GM18870 (cell line): ENCODE data around the gene IL13.
"Not testable (repeated sequence)": the region's sequence is repeated elsewhere in the genome, so short reads cannot be mapped to it uniquely, and the experiment has no call there.

Experiments used
- ATAC-seq: cut with Tn5 transposase; IDR thresholded peaks from one replicate; pipeline ENCODE4 v1.9.1; 2021; ENCODE audit warnings: moderate library complexity; ENCODE audit not compliant: unreplicated experiment

The IL13 gene

DNA sequence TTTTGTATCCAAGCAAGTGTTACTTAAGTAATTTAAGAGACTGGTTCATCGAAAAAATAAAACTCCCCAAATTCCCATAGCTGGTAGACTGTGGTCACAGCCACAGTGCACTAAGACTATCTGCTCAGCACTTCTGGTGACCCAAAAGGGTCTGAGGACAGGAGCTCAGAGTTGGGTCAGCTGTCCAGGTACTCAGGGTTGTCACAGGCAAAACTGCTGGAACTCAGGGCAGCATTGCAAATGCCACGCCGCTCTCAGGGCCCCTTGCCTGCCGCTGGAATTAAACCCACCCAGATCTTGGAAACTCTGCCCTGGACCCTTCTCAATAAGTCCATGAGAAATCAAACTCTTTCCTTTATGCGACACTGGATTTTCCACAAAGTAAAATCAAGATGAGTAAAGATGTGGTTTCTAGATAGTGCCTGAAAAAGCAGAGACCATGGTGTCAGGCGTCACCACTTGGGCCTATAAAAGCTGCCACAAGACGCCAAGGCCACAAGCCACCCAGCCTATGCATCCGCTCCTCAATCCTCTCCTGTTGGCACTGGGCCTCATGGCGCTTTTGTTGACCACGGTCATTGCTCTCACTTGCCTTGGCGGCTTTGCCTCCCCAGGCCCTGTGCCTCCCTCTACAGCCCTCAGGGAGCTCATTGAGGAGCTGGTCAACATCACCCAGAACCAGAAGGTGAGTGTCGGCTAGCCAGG lies at the start of gene IL13:
Gene IL13 (plus strand): TSS at position 498 of the 705 bp plus-strand sequence. CDS start 14 bp downstream, at position 512.
- no peak for ATAC-seq

- no peak for ATAC-seq
Measured at GRCh38 chr5:132611965-132612364, 46.0 kb upstream of the IL13 start.

GRCh38 chr5:132612846-132613245 lies 45.1 kb upstream of the IL13 start:
- ATAC-seq = no peak

GRCh38 chr5:132621699-132622098 lies 36.3 kb upstream of the IL13 start:
- no peak for ATAC-seq

DNA sequence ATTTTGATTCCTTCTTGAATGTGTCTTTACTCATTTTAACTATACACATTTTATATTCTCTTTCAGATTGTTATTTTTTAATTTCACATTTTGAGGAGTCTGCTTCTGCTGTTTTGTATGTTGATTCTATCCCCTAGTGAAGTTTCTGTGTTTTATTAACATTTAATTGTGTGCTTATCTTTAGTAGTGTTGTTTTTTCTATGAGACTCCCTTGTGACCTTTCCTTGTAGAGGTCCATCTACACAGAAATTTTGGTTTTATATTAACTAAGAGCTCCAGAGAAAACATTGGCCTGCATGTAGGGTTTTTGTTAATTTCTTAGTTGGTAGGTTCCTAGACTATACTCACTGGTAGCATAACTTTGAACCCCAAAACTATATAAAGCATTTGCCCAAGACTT lies 35.4 kb upstream of the IL13 start:
- ATAC-seq = no peak

DNA sequence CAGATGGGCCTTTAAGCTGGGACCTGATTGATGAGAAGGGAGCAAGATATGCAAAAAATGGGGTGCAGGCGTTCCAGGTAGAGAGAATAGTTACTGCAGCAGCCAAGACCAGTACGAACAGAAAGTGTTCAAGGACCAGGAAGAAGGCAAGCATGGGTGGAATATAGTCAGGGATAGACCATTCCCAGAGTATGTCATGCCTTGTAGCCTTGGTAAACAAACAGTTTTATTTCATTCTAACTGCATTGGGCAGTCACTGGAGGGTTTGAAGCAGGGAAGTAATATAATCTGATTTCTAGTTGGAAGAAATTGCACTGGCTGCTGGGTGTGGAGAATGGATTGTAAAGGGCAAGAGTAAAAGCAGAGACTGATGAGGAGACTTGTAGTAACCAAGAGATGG lies 30.5 kb upstream of the IL13 start:
- ATAC-seq = no peak

GRCh38 chr5:132628814-132629213 lies 29.2 kb upstream of the IL13 start:
- no peak for ATAC-seq

DNA sequence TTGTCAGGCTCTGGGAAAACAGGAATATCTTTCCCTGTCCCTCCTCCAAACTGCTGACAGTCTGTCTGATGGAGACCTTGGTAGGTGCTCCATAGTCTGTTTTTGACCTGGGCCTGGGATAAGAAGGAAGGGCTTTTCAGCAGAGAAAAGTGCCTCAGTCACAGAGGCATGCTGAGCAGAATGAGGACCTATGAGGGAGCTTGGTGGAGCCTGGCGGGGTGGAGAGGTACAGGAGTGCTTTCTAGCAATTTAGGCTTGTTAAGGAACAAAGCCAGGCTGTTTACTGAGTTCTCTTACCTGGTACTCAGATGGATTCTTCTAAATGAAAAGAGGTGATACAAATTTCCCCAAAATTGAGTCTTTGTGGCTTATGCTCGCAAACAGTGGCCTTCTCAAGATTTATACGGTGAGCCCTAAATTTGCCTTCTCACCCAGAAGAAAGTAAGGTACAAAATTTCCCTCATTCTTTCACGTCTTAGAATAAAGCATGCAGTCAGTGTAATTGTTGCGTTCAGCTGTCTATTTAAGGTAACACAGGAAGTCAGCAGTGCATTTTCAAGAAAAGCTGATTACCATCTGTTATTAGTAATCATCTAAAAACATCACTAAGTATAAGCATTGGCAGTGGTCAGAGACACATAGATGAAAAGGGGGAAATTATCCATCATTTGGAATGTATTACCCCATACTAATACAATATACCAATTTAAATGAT lies 28.6 kb upstream of the IL13 start:
- ATAC-seq = no peak

DNA sequence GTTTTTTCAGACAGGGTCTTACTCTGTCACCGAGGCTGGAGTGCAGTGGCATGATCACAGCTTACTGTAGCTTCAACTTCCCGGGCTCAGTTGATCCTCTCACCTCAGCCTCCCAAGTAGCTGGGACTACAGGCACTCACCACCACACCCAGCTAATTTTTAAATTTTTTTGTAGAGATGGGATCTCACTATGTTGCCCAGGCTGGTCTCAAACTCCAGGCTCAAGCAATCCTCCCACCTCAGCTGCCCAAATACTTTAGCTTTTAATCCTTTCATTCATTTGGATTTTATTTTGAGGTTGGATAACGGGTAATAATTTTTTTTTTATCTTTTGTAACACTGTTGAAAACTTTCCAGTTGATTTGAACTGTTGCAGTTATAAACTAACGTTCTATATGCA lies 24.4 kb upstream of the IL13 start:
- ATAC-seq = not testable (repeated sequence)

DNA sequence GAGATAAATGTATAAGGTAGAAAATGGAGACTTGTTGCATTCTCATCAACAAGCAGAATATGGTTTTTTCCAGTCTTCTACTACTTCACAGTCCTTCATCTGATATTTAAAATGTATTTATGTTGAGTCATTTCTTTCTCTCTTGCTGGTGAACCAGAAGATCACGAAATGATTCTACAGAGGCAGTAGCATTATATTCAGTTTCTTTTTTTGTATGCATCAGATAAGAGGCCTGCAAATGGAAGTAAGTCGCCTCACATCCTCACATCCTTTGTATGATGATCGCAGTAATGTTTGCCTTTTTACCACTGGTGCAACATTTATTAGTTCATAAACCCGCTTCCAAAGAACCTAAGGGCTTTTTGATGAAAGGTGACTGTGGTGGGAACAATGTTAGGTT lies 22.1 kb upstream of the IL13 start:
- ATAC-seq = peak; percentile 56

- ATAC-seq = no peak
Measured at GRCh38 chr5:132637241-132637640, 20.7 kb upstream of the IL13 start.

DNA sequence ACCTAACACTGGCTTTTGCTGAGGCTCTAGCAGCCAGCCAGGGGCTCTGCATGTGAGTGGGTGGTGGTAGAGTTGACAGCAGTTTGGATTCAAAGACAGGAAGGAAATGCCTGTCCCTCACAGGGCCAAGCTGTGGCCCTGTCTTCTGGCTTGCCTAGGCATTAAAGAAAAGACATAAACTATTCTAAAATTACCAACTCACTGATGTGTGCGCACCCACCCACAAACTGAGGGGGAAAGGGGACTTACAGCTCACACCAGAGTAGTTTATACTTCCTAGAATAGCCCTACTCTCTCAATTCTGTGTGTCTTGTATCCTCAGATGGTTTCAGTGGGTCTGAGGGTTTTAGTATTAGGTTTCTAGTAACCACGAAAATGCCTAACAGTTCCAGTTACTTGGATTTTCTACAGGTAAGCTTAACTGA lies 18.3 kb upstream of the IL13 start:
- peak; percentile 70 for ATAC-seq

DNA sequence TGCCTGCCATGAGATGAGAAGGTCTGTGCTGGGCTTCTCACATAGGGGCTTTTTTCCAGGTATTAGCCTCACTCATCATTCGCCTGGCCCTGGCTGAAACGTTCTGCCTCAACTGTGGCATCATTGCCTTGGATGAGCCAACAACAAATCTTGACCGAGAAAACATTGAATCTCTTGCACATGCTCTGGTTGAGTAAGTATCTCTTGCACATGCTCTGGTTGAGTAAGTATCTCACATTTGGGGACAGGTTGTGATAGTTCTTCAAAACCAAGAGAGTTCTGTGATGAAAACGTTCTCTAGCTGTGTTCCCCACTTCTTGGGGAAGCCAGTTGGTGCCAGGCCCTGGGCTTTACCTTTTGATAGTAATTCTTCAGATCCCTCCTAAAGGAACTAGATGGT lies 17.4 kb upstream of the IL13 start:
- ATAC-seq = no peak

- ATAC-seq = no peak
Measured at GRCh38 chr5:132641241-132641723, 16.7 kb upstream of the IL13 start.

- ATAC-seq = no peak
Measured at GRCh38 chr5:132641841-132642240, 16.1 kb upstream of the IL13 start.

GRCh38 chr5:132644177-132644576 lies 13.8 kb upstream of the IL13 start:
- no peak for ATAC-seq

DNA sequence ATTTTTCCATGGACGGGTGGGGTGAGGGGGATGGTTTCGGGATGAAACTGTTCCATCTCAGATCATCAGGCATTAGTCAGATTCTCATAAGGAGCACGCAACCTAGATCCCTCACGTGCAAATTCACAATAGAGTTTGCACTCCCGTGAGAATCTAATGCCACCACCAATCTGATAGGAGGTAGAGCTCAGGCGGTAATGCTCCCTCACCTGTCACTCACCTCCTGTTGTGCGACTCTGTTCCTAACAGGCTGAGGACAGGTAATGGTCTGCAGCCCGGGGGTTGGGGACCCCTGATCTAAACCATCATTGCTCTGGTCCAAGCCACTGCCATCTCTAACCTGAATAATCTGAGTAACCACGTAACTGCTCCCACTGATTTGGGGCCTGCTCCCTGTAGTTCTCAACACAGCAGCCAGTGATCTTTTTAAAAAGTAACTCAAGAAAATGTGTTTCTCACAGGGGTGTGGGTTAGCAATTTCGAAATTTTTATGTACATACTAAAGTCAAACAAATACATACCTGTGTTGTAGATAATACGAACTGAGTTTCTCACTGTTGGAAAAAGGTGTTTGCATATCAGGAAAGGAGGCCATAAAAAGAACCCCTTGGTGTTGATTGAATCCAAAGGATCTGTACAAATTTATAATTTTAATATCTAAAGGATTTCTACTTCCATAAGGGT lies 11.2 kb upstream of the IL13 start:
- no peak for ATAC-seq

GRCh38 chr5:132647473-132647872 lies 10.5 kb upstream of the IL13 start:
- no peak for ATAC-seq

- ATAC-seq = no peak
Measured at GRCh38 chr5:132648355-132648754, 9.6 kb upstream of the IL13 start.

GRCh38 chr5:132651838-132652469 lies 6.0 kb upstream of the IL13 start:
- ATAC-seq = no peak

DNA sequence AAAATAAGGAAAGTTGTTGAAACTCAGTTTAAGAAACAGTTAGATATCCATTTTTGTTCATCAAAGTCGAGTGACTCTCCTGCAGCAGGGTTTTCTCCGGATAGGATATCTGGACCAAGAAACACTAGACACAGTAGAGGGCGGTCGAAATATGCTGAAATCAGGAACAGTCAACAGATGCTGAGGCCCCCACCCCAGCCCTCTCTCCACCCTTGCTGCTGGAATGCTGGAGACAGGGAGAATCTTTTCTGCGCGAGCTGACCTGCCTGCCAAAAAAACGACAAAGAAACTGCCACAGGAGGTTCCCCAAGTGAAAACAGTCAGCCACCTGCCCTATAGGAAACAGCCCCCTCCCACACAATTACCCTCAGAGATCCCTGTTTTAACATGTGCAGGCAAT lies 4.3 kb upstream of the IL13 start:
- no peak for ATAC-seq
